HG02642 (cell line): Measurements from ENCODE around the gene SIPA1.

ENCODE experiments used
- ATAC-seq: cut with Tn5 transposase; IDR thresholded peaks from one replicate; pipeline ENCODE4 v1.9.1; 2021; ENCODE audit warnings: mild to moderate bottlenecking; ENCODE audit not compliant: unreplicated experiment, poor library complexity

The SIPA1 gene, protein sequence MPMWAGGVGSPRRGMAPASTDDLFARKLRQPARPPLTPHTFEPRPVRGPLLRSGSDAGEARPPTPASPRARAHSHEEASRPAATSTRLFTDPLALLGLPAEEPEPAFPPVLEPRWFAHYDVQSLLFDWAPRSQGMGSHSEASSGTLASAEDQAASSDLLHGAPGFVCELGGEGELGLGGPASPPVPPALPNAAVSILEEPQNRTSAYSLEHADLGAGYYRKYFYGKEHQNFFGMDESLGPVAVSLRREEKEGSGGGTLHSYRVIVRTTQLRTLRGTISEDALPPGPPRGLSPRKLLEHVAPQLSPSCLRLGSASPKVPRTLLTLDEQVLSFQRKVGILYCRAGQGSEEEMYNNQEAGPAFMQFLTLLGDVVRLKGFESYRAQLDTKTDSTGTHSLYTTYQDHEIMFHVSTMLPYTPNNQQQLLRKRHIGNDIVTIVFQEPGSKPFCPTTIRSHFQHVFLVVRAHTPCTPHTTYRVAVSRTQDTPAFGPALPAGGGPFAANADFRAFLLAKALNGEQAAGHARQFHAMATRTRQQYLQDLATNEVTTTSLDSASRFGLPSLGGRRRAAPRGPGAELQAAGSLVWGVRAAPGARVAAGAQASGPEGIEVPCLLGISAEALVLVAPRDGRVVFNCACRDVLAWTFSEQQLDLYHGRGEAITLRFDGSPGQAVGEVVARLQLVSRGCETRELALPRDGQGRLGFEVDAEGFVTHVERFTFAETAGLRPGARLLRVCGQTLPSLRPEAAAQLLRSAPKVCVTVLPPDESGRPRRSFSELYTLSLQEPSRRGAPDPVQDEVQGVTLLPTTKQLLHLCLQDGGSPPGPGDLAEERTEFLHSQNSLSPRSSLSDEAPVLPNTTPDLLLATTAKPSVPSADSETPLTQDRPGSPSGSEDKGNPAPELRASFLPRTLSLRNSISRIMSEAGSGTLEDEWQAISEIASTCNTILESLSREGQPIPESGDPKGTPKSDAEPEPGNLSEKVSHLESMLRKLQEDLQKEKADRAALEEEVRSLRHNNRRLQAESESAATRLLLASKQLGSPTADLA

GRCh38 chr11:65637794-65638419 lies at the start of gene SIPA1:
SIPA1 (plus strand) TSS chr11:65638101; CDS start chr11:65640922, 2,821 bp downstream.
- ATAC-seq = peak; percentile 50

DNA sequence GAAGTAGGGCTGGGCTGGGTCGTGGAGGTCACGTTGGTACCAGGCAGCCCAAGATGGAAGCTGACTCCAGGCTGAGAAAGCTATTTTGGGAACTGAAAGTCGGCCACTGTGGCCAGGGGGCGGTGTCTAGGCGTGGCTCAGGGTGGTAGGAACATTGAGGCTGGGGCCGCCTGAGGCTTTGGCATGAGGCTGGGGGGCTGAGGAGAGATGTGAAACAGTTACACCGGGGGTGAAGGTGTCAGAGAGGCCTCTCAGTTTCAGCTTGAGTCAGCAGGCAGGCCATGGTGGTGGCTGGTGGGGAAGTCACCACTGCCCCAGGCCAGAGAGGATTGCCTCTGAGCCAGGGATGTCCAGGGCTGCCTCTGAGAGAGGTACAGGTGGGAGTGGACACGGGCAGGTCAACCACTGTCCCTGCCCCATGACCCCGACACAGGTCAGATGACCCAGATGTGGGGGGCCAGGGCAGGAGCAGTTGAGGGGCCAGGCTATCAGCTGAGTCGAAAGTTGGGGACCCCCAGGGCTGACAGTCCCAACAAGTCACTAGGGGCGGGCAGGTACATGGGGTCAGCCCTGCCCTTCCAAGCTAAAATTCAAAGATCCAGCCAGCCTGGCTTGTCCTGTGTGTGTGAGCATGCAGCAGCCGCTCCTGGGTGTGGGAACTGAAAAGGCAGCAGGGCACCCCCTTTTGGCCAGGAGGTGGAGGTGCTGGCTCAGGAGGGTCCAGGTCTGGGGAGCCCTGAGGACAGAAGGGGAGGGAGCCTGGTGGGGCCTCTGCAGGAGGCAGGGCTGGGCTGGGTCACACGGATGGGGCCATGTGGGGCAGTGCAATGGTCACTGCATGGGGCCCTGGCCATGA lies 49.5 kb upstream of the SIPA1 start:
- ATAC-seq = peak; percentile 78

DNA sequence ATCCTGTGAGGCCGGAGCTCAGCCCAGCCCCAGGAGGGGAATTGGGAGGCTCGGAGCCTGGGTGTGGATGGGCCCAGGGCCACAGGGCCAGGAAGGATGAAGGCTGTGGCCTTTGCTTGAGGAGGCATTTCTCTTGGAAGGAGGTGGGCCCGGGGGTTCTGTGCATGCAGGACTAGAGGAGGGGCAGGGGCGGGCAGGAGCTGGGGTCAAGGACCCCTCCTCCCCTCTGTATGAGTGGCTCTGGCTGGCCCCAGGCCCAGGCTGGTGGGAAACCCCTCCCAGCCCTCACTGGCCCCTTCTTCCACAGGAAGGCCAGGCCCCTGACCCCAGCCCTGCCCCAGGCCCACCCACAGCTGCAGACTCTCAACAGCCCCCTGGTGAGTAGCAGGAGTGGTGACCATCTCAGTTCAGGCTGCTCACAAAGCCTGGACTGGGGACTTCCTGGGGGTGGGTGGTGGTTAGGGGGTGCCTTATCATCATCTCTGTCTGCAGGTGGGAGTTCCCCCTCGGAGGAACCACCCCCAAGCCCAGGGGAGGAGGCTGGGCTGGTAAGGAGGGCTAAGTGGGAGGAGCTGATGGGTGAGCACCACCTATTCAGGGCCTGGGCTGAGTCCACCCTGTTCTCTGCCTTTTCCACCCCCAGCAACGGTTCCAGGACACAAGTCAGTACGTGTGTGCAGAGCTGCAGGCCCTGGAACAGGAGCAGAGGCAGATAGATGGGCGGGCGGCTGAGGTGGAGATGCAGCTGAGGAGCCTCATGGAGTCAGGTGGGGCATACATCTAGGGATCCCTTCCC lies 48.3 kb upstream of the SIPA1 start:
- no peak for ATAC-seq

- ATAC-seq = no peak
Measured at GRCh38 chr11:65590240-65590738, 47.6 kb upstream of the SIPA1 start.

- no peak for ATAC-seq
Measured at GRCh38 chr11:65591939-65592857, 45.7 kb upstream of the SIPA1 start.

DNA sequence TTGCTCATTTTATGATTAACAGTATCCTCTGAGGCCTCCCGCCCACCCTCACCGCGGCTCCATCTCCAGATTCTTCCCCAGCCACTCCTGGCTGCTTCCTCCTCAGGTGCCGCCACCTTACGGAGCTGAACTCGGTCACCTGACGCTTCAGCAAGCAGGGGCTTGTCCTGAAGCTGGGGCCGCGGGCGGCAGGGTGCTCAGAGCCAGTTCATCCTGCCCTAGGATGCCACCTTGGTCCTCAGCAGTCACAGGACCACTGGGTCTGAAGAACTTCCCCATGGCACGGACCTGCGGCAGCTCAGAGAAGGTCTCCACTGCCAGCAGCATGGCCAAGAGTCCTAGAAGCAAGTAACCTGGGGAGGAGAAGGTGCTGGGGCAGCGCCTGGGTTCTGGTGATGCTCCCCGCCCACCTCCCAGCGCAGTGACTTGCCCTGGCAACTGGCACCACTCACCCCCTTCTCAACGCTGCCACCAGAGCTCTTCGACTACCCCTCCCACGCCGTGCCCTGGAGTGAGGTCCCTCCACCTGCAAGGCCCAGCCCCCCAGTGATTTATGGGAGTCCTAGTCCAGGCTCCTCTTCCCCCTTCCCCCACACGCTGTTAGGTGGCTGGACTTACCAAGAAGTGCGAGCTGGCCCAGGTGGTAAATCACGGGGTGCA lies 44.9 kb upstream of the SIPA1 start:
- no peak for ATAC-seq

- no peak for ATAC-seq
Measured at GRCh38 chr11:65593518-65594414, 44.1 kb upstream of the SIPA1 start.

GRCh38 chr11:65595131-65595530 lies 42.8 kb upstream of the SIPA1 start:
- no peak for ATAC-seq

- ATAC-seq = no peak
Measured at GRCh38 chr11:65595543-65596281, 42.2 kb upstream of the SIPA1 start, which contains the start of gene KCNK7. KCNK7 (minus strand) TSS chr11:65595800; CDS start chr11:65595772, 28 bp downstream.

DNA sequence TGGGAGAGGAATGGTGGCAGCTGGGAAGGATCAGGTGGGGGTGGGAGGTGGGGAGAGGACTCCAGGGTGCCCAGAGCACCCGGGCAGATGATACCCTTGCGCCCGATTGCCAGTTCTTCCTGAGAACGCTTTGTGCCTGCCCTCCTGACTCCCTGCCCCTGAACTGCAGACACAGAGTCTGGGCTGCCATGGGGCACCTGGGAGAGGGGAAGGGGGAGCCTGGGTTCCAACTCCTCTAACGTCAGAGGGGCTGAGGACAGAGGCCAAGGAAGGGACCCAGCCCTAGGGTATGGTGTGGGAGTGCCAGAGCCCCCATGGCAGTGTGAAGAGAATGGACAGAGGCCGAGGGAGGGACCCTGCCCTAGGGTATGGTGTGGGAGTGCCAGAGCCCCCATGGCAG lies 41.4 kb upstream of the SIPA1 start:
- ATAC-seq = no peak

GRCh38 chr11:65598258-65598699 lies 39.6 kb upstream of the SIPA1 start:
- no peak for ATAC-seq

DNA sequence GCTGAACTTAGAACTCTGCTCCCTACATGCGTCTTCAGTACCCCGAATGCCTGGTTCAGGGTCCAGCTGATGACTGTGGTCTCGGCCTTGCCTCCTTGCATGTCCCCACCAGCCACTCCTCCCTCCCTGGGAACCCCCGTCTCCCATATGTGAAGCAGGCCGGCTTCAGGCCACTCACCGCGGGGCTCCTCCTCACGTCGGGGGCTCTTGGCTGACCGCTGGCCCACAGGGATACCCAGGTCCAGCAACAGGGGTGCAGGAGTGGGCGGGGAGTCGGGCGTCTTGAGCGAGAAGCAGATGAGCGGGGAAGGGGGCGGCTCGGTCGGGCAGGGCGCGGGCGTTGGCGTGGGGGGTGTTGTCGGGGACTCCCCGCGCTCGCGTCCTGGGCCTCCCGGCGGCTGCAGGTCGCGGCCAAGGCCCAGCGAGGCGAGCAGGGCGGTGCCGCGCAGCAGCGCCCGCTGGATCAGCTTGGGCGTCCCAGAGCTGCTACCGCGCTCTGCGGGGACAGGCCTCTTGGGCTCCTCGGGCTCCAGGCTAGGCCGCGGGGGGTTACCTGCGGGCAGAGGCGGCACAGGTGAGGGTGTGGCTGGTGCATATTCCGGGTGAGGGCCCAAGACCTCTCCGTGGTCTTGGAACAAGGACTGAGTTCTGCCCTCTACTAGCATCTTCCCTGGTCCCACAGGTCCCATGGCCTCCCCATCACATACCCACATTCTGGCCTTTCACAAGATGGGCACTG lies 38.5 kb upstream of the SIPA1 start:
- no peak for ATAC-seq

DNA sequence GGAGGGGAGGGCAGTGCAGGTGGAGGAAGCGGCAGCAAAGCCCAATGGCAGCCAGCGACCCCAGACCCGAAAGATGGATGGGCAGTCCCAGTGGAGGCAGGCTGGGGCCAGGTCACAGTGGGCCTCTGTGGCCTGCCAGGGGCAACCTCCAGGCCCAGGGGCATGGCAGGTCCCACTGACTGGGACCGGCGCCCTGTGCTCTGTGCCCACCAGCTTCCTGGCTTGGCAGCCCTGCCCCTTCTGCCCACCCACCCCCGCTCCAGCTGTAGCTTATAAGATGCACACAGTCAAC lies 38.0 kb upstream of the SIPA1 start:
- ATAC-seq = no peak

GRCh38 chr11:65604258-65604657 lies 33.6 kb upstream of the SIPA1 start:
- ATAC-seq = no peak
